SK-N-MC (cell line): ENCODE results near the gene GLCE.

Source experiments
- EZH2 ChIP-seq: fragments of 200-600 bp; sonication (generic); IDR thresholded peaks from one replicate; pipeline ENCODE4 v1.6.1; 2017; ENCODE audit warnings: antibody characterized with exemption
- FOXP2 ChIP-seq: optimal IDR thresholded peaks from 2 replicates; pipeline ENCODE3; 2011; ENCODE audit warnings: mild to moderate bottlenecking, moderate library complexity; ENCODE audit not compliant: insufficient read depth; ENCODE audit errors: extremely low read length, control extremely low read depth
- POLR2AphosphoS5 ChIP-seq: IDR thresholded peaks from 2 replicates; pipeline ENCODE4 v1.6.1; 2012; ENCODE audit warnings: mild to moderate bottlenecking, low read depth, low read length, borderline replicate concordance

DNA sequence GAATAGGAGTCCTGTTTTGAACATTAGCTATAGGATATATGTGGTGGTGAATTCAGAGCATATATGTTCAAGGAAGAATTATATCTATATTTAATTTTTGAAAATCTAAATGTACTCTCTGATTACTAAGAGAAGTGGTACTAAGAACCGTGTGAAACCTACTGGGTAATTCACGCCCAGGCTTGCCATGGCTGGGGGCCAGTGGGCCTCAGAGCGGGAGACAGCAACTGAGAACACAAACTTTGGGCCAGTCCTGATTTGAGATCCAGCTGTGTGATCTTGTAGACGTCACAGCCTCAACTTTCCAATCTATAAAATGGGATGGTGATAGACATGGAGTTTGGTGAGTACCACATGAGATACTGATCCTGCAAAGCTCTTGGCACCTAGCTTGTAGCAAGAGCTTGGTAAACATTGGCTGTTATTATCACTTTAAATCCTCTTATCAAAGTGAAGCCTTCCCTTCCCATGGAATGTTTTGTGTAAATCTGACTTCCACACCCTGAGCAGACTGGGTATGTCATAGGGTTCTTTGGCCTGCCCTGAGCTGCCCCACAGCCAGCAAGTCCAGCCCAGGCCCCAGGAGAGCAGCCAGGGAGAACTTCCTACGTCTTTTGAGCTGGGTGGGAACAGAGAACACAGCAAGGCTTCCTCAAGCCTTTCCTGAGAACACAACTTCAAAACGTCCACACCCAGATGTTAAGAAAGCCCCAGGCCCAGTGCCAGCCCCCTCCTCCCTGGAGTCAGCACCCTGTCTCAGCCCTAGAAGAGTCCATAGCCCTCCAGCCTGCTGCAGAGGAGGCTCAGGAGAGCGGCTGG, 130.1 kb downstream of the GLCE start:
- TF ChIP-seq EZH2 (no peak), POLR2AphosphoS5 (no peak), FOXP2 (no peak)
